K562 (cell line): ENCODE measurements around the gene HEMGN. TPM values are rescaled to one million over a fixed set of nuclear protein-coding genes. Genes with fewer than 3 reads are reported as not detected.
A peak's percentile ranks its signal among the peaks of the same experiment; 100 is the strongest.

Experiments used
- ARHGAP35 ChIP-seq: fragments of 450-650 bp; IDR thresholded peaks from 2 replicates; pipeline ENCODE4 v1.6.1; 2018; ENCODE audit not compliant: partially characterized antibody
- ARID4B ChIP-seq: sonication (generic); formaldehyde crosslinking; IDR thresholded peaks from 2 replicates; pipeline ENCODE4 v1.8.0; 2022; ENCODE audit warnings: mild to moderate bottlenecking, missing genetic modification reagents
- ATF7 ChIP-seq: fragments of 450-650 bp; IDR thresholded peaks from 2 replicates; pipeline ENCODE4 v1.7.1; 2014; ENCODE audit warnings: mild to moderate bottlenecking, moderate library complexity
- CREB5 ChIP-seq: fragments of 250-450 bp; sonication (Bioruptor Pico); IDR thresholded peaks from 2 replicates; pipeline ENCODE4 v1.5.0; 2020; ENCODE audit warnings: mild to moderate bottlenecking
- ETS2 ChIP-seq: IDR thresholded peaks from 2 replicates; pipeline ENCODE4 v1.6.1; 2016; ENCODE audit warnings: borderline replicate concordance, missing genetic modification characterization, mild to moderate bottlenecking, moderate library complexity, missing compliant biosample characterization; ENCODE audit not compliant: poor library complexity, severe bottlenecking
- GTF2A2 ChIP-seq: IDR thresholded peaks from 2 replicates; pipeline ENCODE4 v1.6.1; 2016; ENCODE audit warnings: mild to moderate bottlenecking, missing genetic modification characterization, missing compliant biosample characterization
- GTF2E2 ChIP-seq: fragments of 200-800 bp; sonication (Bioruptor generic); IDR thresholded peaks from 2 replicates; pipeline ENCODE4 v1.6.1; 2016; ENCODE audit warnings: missing genetic modification characterization, missing compliant biosample characterization
- HDAC3 ChIP-seq: fragments of 450-650 bp; IDR thresholded peaks from 2 replicates; pipeline ENCODE4 v1.6.1; 2018; ENCODE audit warnings: borderline replicate concordance, mild to moderate bottlenecking, moderate library complexity; ENCODE audit not compliant: partially characterized antibody
- ILF3 ChIP-seq: fragments of 450-650 bp; IDR thresholded peaks from 2 replicates; pipeline ENCODE4 v1.6.1; 2018; ENCODE audit warnings: antibody characterized with exemption, mild to moderate bottlenecking, moderate library complexity, borderline replicate concordance
- IRF2 ChIP-seq: sonication (generic); formaldehyde crosslinking; IDR thresholded peaks from 2 replicates; pipeline ENCODE4 v1.8.1; 2022; ENCODE audit warnings: mild to moderate bottlenecking, missing genetic modification reagents
- MEIS2 ChIP-seq: fragments of 450-650 bp; IDR thresholded peaks from 2 replicates; pipeline ENCODE4 v1.6.1; 2014; ENCODE audit warnings: mild to moderate bottlenecking; ENCODE audit not compliant: partially characterized antibody
- NUFIP1 ChIP-seq: fragments of 450-650 bp; IDR thresholded peaks from 2 replicates; pipeline ENCODE4 v1.6.1; 2018; ENCODE audit not compliant: partially characterized antibody
- RBFOX2 ChIP-seq: fragments of 200-400 bp; formaldehyde crosslinking; IDR thresholded peaks from 2 replicates; pipeline ENCODE4 v1.6.1; 2017; ENCODE audit warnings: low read depth, mild to moderate bottlenecking, low read length, moderate library complexity
- SRF ChIP-seq, 2 experiments: fragments of 250-450, 450-650 bp in 1 of 2; sonication (Bioruptor Pico) in 1 of 2; sonication (generic) in 1 of 2; formaldehyde crosslinking; IDR thresholded peaks; 2 replicates each; pipeline versions ENCODE4 v1.5.0 to v1.5.1; 2020 to 2022; ENCODE audit warnings: mild to moderate bottlenecking in 1 of 2, missing genetic modification reagents in 1 of 2
- TEAD1 ChIP-seq, 2 experiments: fragments of 450-650 bp in 1 of 2; sonication (generic) in 1 of 2; formaldehyde crosslinking; IDR thresholded peaks; 2 replicates each; pipeline versions ENCODE4 v1.4.0 to v1.8.0; 2020 to 2022; ENCODE audit warnings: mild to moderate bottlenecking in 2 of 2, missing genetic modification reagents in 1 of 2
- TSHZ1 ChIP-seq: fragments of 250-450 bp; sonication (Bioruptor Pico); IDR thresholded peaks from 2 replicates; pipeline ENCODE4 v1.4.0; 2020; ENCODE audit warnings: mild to moderate bottlenecking, moderate library complexity
- ZNF232 ChIP-seq: sonication (generic); formaldehyde crosslinking; IDR thresholded peaks from 2 replicates; pipeline ENCODE4 v1.8.0; 2022; ENCODE audit warnings: mild to moderate bottlenecking, missing genetic modification reagents
- ZNF589 ChIP-seq: fragments of 200-800 bp; sonication (Bioruptor generic); IDR thresholded peaks from 2 replicates; pipeline ENCODE4 v1.6.1; 2016; ENCODE audit warnings: low read depth, missing genetic modification characterization, missing compliant biosample characterization
- polyA plus RNA-seq, 8 experiments: library from polyadenylated mRNA; depleted of rRNA in 4 of 8; stranded (reverse) in 5 of 8; unstranded in 3 of 8; fragments of >200 nt; fragmentation: Nextera tagmentation in 2 of 8; fragmentation: Illumina TruSeq in 1 of 8; extraction: Ambion mirVana in 2 of 8; extraction: Trizol in 1 of 8; gene quantifications; 2 replicates each; pipeline versions ENCODE4 v1.2.1 to v1.2.3, GENCODE V29; 2011 to 2014; ENCODE audit warnings: inconsistent platforms in 1 of 8, missing spikeins in 1 of 8
- total RNA-seq, 7 experiments: library from RNA; depleted of rRNA in 6 of 7; stranded (reverse); fragments of >200 nt in 6 of 7; fragmentation: Illumina TruSeq in 2 of 7; extraction: Trizol in 2 of 7; gene quantifications; 2 replicates each; pipeline versions ENCODE4 v1.2.1 to v1.2.3, GENCODE V29; 2011 to 2021; ENCODE audit warnings: low replicate concordance in 1 of 7
- TF ChIP-seq, protein P1 (sequence below): sonication (generic); formaldehyde crosslinking; IDR thresholded peaks from 2 replicates; pipeline ENCODE4 v1.9.0; 2022; ENCODE audit warnings: mild to moderate bottlenecking, missing genetic modification reagents

HEMGN gene
- total and polyA plus RNA-seq, 9 of the 15 experiments (the other 6 are each of a cell fraction or from before 2014, with no cell fraction given): 56.3 to 258 (median 137) TPM

DNA sequence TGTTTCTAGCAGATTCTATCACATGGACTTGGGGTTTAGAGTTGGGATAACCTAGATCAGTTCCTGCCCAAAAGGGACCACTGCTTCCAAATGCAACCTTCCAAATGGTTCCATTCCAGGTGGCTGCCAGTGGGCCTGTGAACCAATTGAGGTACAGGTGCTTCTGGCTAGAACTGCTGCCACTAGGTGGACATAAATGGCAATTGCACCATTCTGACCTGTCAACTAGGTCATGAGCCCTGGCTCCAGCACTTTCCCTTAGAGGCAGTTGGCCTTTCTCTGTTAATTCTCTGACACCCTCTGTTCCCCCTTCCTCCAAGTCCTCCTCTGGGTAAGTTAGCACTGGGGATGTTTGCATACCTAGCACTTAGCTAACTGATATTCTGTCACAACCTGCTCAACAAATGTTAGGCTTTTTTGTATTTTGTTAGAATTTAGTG, 16.6 kb upstream of the HEMGN start (continued):
- TF ChIP-seq ZNF232 (CRISPR knock-in tag) (no peak), HDAC3 (no peak), TSHZ1 (no peak), NUFIP1 (no peak), CREB5 (CRISPR knock-in tag) (no peak), ATF7 (peak; percentile 58; the same call in 1 of the 2 replicates), GTF2E2 (tag) (no peak), GTF2A2 (tag) (no peak), RBFOX2 (no peak), TEAD1 (CRISPR knock-in tag; IDR thresholded peaks at IDR 0.05) (0 out of 4 replicates have a peak, but pooled peaks of 1 of the 2 experiments have one; percentile 43), ARID4B (no peak), ILF3 (no peak), ARHGAP35 (no peak), SRF (CRISPR knock-in tag; IDR thresholded peaks at IDR 0.05) (peak in 1 of 2 experiments; percentile 64; a peak in 1 of 4 replicates), IRF2 (CRISPR knock-in tag) (no peak), ETS2 (no peak), MEIS2 (peak; percentile 67), ZNF589 (0 out of 2 replicates have a peak, but pooled peaks have one; percentile 32)
- TF ChIP-seq, protein P1, sequence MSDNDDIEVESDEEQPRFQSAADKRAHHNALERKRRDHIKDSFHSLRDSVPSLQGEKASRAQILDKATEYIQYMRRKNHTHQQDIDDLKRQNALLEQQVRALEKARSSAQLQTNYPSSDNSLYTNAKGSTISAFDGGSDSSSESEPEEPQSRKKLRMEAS (CRISPR knock-in tag): 0 out of 2 replicates have a peak, but pooled peaks have one; percentile 22
